Hematopoietic multipotent progenitor cell treated with erythropoietin and hydrocortisone succinate and interleukin-3 and kit ligand, for 15 days (in vitro differentiated cells): ENCODE results near the gene ZBTB7A.
A peak's percentile ranks its signal among the peaks of the same experiment; 100 is the strongest.

ENCODE experiments used
- DNase-seq: peaks from one replicate; pipeline ENCODE4 v3.0.0-alpha.2; 2015; ENCODE audit warnings: low spot score

ZBTB7A gene

DNA sequence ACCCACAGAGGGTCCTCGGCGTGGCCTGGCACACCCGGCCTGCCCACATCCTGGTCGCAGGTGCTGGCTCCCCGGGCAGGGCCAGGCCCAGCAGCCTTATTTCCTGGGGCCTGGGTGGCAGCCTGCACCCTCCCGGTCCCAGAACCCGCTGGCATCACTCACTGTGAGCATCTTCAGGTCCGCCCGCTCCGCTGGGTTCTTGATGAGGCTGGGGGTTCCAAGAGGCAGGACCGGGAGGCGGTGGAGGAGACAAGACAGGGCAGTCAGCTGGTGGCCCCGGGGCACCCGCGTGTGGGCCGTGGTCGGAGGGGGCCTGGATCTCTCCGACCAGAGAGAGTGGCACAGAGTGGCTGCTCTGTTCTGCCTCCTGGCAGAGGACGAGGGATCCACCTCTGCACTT, 27.6 kb upstream of the ZBTB7A start:
- no peak for DNase-seq

DNA sequence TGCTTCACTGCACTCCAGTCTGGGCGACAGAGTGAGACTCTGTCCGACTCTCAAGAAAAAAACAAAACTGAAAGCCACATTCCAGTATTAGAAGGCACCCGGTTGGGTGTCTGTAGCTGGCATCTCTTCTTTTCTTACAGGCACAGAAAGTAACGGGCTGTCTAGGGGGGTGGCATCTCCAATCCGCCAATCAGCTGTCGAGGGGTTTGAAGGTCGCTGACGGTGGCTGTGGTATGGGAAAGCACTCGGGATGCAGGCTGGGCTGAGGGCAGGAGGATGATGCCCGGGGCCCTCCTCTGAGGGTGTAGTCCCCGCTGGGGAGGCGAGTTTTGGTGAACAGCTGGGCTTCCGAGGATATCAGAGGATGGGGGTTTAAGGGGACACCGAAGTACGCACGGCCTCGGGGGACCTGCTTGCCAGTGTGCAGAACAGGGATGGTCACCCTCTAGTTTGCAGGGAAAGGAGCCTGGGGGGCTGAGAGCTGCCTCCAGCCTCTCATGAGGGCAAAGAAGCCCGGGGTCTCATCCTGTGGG, 27.0 kb upstream of the ZBTB7A start:
- no peak for DNase-seq

DNA sequence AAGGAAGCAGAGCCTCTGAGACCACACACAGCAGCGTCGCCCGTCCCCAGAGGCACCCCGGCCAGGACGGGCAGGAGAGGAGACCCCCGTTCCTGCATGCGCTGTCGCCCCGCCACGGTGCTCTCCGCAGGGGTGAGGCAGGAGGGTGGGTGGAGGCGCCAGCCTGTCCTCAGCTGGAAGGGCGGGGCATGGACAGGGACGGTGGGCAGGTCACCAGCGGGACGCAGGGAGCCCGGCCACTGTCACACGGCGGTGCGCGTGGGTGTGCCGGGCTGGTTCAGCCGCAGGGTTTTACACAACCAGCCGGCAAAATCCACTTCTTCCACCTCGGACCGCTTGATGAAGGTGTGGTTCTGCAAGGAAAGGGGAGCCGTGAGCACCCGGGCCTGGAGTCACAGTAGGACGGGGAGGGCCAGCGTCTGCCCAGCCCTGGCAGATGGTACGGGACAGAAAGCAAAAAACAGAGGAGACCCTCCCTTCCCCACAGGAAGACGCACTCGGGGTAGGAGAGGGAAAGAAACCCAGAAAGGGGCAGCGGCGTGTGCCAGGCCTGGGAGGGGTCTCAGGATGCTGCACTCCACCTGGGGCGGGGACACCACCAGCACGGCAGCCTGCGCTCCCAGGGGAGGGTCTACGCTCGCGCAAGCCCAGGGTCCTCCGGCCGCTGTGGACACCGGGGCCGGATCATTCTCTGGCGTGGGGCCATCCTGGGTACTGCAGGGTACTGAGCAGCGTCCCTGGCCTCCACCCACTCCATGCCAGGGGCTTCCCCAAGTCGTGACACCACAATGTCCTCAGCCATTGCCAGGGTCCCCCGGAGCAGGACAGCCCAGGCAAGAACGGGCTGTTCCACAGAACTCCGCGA, 23.9 kb upstream of the ZBTB7A start:
- DNase-seq: no peak

DNA sequence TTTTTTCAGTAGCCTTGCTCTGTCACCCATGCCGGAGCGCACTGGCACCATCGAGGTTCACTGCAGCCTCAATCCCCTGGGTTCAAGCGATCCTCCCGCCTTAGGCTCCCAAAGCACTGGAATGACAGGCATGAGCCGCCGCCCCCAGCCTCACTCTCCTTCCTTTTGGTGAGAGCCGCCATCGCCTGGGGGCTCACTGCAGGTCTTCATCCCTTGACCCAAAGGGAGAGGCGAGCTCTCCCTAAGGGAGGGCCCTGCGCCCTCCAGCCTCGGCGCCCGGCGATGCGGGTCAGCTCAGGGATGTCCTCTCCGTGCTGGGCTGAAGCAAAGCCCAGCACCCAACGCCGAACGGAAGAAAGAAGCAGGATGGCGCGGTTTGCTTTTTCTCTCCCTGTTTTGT, 23.2 kb upstream of the ZBTB7A start:
- no peak for DNase-seq

DNA sequence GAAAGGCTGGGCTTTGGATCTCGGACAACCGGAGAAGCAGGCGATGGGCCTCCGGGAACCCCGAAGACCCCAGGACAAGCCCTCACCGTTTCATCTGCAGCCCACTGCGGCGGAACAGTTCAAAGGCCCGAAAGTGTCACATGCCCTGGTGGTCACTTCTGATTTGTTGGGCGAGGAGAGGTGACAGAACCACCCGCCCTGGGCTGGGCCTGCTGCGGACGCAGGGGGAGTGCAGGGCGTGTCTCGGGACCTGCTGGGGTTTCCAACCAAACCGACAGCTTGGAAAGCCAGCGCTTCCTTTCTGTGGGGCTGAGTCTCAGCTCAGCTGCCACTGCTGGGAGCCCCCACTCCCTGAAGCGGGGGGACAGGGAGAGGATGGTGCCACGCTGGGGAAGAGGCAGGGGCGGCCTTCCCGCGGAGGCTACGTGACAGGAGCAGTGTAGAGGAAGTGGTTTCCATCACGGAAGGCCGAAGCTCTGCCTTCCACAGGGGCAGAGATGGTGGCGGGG, 22.8 kb upstream of the ZBTB7A start:
- peak; percentile 43 for DNase-seq

DNA sequence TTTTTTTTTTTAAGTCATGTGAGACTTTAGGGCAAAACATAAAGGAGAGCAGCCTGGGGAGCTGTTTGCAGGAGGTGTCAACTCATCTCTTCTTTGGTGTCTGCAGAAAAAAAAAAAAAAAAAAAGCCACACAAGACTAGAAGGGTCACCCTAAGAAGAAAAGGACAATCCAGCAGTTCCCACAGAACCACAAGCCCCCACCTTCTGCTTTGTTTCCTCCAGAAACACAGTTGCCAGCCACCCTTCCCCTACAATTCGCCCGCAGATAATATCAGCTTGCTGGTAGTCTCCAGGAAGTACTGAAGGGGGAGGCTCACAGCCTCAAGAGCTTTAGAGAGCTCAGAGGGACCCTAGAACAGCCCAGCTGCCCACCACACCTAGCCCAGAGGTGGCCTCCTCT, 22.3 kb upstream of the ZBTB7A start:
- peak; percentile 28 for DNase-seq

DNA sequence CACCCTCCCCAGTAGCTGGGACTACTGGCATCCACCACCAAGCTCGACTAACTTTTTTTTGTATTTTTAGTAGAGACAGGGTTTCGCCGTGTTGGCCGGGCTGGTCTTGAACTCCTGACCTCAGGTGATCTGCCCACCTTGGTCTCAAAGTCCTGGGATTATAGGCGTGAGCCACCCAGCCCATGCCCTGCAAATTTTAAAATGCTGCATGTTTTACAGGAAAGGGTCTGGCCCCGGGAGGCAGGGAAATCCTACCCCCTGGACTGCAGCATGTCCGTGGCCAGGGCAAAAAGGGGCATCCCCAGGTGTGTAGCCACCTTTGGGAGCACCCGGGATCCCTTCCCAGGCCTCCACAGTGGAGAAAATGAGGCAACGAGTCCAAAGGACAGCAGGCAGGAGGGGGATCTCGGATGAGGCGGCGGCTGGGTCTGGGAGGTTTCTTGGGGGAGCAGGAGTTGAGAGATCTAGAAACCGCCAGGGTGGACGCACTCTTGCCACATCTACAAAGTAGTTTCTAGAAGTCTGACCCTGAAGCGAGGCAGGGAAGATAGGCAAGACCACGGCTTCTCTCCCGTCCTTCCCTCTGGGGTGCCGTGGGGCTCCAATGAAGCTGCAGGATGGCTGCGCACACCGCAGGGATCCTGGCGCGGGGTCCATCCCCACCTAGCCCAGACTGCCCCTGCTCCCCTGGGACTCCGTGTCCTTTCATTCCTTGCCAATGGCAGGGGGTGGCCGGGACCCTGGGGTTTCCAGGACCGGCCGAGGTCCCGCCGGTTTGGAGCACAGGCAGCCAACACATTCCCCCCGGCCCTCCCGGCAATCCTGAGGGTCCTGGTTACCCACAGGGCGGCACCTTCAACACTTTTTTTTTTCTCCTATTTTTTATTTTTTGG, 21.3 kb upstream of the ZBTB7A start:
- DNase-seq: no peak

DNA sequence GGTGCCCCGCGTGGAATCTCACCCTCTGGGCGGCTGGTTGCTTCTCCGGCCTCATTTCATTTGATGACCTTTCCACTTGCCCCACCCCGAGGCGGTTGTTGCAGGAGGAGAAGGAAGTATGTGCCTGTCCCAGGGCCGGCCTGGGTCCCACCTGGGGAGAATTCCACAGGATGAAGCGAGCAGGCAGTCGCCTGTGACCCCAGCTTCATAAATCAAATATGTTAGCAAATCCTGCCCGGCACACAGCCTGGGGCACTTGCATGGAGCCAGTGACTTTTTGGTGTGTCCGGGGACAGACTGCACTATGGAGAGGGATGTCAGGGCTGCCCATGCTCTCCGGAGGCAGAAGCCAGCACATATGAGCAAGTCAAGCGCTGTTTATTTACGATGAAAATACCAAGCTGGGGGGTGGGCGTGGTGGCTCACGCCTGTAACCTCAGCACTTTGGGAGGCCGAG, 19.7 kb upstream of the ZBTB7A start:
- DNase-seq: no peak

DNA sequence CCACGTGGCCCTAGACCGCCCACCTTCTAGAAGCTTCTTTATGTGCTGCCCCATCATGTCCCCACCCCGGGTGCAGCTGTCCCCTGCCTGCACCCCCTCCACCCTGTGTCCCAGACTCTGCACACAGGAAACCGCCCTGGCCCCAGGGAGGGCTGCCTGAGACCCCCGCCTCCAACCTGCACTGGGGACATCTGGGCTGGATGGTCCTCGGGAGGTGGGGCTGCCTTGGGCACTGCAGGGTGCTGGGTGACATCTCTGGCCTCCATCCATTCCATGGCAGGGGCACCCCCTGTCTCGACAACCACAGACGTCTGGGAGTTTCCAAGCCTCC, 17.8 kb upstream of the ZBTB7A start:
- DNase-seq: no peak

DNA sequence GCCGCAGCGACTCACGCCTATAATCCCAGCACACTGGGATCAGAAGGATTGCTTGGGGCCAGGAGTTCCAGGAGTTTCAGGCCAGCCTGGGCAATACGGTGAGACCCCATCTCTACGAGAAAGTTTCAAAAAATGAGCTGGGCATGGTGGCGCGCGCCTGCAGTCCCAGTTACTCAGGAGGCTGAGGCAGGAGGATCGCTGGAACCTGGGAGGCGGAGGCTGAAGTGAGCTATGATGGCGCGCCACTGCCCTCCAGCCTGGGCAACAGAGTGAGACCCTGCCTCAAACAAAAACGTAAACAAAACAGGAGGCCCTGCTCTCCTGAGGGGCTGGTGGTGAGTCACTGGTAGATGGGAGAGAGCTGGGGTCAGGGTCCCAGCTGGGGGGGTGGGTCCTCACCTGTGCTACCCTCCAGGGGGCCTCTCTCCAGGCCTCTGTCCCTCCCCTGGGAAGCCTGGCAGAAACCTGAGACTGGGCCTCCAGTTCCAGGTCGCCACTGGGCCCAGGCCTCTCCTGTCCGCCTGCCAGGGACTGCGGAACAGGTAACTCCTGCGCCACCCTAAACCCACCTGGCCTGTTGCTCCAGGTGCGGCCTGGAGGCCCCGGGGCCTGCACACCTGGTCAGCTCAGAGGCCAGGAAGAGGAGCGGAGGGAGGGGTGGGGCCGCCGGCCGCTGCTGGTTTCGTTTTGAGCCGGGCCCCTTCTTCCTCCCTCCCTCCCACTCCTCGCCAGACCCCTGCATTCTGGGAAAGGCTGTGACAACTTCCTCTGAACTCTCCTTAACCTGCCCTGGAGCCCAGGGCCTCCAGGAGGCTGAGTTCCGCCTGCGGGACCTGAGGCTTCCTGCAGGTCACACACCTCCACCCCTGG, 17.2 kb upstream of the ZBTB7A start:
- DNase-seq: no peak

DNA sequence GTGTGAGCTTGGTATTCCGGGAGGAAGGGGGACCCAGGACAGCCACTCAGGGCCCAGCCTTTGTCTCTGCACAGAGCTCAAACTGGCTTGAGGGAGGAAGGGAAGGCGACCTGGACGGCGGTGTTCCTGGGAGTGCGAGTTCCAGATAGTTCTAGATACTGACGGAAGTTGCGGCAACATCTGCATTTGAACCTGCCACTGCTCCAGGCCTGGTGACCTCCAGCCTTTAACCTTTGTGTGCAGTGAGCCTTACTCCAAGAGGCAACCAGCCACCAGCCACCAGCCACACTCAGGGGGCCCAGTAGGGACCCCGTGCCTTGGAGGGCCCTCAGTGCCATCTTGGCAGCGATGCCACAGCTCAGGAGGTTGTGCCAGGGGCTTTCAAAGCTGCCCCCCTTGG, 15.5 kb upstream of the ZBTB7A start:
- no peak for DNase-seq

DNA sequence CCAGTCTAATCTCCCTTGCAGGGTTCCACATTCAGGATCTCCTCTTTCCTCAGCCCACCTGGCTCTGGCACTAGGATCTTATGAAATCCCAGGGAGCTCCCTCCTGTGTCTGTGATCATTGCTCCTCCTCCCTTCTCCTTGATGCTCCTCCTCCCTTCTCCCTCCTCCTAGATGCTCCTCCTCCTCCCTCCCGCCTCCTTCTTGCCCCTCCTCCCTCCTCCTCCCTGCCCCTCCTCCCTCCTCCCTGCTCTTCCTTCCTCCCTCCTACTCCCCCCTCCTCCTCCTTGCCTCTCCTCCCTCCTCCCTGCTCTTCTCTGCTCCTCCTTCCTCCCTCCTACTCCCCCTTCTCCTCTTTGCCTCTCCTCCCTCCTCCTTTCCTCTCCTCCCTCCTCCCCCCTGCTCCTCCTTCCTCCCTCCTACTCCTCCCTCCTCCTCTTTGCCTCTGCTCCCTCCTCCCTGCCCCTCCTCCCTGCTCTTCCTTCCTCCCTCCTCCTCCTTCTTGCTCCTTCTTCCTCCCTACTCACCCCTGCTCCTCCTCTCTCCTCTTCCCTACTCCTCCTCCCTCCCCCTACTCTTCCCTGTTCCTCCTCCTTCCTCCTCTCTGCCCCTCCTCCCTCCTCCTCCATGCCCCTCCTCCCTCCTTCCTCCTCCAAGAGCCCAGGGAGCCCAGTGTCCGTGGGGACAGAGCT, 14.9 kb upstream of the ZBTB7A start:
- peak; percentile 46 for DNase-seq

DNA sequence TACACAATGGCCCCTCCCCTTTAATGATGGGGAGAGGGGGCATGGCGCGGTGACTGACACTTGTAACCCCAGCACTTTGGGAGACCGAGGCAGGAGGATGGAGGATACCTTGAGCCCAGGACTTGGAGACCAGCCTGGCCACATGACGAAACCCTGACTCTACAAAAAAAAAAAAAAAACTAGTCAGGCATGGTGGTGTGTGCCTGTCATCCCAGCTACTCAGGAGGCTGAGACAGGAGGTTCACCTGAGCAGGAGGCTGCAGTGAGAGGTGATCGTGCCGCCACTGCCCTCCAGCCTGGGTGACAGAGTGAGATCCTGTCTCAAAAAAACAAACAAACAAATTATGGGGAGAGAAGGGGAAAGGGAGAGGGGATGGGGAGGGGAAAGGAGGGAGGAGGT, 13.8 kb upstream of the ZBTB7A start:
- DNase-seq: no peak

DNA sequence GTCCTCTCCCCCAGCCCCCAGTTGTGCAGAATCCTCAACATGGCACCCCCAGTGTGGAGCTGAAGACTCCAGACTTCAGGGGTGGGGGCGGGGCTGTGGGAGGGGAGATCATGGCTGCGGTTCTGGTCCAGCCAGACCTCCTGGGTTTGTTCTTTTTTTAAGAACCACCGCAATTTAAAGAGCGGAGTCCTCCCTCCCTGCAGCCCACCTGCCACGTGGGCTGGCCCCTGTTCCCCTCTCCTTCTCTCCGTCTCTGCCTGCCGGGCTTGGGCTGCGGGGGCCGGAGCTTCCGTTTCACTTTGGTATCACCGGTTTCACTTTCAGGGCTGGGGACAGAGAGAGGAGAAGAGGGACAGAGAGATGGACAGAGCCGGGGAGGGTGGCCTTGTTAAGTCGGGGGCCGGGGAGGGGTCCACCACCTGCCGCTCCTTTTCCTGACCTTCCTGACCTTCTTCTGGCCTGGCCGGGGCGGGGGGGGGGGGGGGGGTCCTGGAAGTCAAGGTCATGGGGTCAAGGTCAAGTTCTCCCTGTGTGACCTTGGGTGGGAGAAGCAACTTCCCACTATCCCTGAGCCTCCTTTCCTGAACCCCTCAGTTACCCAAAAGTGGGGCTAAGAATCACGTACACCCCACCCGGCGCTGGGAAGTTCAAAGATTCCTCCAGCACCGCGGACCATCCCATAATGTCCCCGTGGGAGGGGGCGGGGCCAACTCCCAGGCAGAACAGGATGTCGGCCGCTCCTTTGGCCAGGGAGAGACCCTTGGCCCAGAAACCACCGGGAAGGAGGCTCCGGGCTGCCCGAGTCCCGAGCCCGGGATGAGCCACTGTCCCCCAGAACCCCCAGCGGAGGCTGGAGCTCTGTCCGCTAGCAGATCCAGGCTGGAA, 11.3 kb upstream of the ZBTB7A start:
- peak; percentile 42 for DNase-seq

DNA sequence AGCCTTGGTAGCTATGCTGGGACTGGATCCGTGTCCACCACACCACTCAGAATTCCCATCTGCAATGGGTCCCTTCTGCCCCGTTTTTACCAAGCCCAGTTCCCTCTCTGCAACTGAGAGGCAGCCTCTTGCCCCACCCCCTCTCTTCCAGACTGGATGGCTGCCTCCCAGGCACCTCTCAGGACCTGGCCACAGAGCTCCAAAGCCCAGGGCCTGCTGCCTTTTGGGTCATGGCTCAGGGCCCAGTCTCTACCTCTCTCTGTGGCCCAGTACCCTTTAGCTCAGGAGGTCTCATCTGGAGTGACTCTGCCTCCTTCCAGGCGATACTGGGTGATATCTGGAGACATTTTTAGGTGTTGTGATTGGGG, 10.3 kb upstream of the ZBTB7A start:
- no peak for DNase-seq

DNA sequence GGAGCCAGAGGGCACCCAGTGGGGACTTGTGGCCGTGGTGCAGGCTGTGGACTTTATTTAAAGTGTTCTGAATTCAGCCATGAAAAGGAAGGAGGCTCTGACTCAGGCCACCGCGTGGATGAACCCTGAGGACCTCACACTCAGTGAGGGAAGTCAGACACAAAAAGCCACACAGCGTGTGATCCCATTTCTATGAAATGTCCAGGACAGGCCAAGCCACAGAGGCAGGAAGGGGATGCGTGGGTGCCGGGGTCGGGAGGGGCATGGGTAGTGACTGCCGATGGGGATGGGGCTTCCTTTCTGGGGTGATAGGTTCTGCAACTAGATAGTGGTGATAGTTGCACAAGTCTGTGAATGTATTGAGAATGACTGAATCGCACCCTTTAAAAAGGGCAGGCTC, 8.7 kb upstream of the ZBTB7A start:
- no peak for DNase-seq

DNA sequence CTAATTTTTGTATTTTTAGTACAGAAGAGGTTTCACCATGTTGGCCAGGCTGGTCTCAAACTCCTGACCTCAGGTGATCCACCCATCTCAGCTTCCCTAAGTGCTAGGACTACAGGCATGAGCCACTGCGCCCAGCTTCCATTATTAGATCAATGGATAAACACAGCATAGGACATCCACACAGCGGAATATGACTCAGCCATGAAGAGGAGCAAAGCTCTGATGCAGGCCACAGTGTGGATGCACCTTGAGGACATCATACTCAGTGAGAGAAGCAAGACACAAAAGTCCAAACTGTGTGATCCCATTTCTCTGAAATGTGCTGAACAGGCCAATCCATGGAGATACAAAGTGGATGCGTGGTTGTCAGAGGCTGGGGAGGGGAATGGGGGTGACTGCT, 4.9 kb upstream of the ZBTB7A start:
- DNase-seq: no peak

DNA sequence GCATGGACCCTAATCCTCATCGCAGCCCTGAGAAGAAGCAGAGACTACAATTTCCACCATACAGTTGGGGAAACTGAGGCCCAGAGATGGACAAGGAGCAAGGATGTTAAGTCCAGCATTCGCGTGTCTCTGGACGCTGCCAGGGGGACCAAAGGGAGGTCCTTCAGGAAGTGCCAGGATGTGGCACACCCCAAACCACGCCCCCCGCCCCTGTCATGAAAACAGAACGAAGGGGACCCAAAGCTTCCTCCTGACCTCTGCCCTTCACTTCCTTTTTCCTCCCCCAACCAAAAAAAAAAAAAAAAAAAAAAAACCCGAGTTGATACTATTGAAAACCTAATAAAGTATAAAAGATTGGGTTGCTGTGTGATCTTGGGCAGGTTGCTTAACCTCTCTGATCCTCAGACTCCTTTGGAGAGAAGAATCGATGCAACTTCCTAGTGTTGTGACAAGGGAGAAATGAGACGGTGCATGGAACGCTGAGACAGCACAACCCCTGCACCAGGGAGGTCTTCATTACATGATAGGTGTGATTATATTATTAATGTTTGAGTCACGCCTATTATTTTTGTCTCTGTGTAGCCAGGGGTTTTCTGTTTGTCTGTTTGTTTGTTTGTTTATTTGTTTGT, 2.7 kb upstream of the ZBTB7A start:
- DNase-seq: no peak

DNA sequence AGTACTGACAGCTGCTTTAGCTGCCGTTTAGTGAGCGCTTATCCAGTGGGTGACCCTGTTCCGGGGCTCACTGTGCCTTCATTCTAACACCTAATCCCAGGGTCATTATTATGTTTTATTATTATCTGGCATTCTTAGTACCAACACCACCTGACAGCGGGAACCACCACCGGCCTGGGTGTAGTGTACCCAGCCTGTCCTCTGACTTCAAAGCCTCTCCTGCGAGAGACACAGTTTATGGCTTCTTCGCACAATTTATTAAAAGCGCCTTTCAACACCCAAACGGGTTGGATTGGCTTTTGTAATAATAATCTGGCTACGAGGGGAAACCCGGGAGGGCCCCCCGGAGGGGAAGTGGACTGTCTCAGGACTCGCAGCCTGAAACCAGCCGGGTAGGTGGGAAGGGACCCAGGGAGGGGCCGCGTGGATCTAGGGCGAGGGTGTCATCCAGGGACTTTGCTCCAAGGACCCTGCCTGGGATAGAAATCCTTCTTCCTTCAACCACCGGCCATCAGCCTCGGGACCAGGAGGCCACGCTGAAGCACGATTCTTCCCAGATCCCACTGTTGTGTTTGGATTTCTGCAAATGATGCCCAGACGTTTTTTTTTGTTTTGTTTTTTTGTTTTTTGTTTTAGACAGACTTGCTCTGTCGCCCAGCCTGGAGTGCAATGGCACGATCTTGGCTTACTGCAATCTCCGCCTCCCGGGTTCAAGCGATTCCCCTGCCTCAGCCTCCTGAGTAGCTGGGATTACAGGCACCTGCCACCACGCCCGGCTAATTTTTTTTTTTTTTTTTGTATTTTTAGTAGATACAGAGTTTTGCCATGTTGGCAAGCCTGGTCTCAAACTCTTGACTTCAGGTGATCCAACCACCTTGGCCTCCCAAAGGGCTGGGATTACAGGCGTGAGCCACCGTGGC, 1.6 kb upstream of the ZBTB7A start:
- DNase-seq: peak; percentile 31
